HG02938 (cell line): ENCODE data around the gene PARVB.

ENCODE experiments used
- ATAC-seq: cut with Tn5 transposase; IDR thresholded peaks from one replicate; pipeline ENCODE4 v1.9.1; 2021; ENCODE audit warnings: mild to moderate bottlenecking, moderate library complexity; ENCODE audit not compliant: unreplicated experiment

The PARVB gene

DNA sequence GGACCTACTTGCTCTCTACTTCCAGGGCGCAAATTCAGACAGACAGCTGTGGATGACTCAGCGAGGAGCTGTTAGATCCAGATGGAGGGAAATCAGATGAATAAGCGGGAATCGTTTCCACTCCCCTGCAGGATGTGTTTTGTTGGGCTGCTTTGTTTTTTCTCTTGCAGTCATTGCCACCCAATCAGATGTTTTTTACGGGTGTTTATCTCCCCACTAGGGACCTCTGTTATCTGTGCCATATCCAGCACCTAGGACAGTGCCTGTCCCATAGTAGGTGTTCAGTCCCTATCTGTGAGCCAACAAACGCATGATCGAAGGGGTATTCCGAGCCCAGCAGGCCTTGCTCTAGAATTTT, 105.5 kb downstream of the PARVB start:
- no peak for ATAC-seq

- no peak for ATAC-seq
These were observed 106.1 kb downstream of the PARVB start for GRCh38 chr22:44130076-44130711.

DNA sequence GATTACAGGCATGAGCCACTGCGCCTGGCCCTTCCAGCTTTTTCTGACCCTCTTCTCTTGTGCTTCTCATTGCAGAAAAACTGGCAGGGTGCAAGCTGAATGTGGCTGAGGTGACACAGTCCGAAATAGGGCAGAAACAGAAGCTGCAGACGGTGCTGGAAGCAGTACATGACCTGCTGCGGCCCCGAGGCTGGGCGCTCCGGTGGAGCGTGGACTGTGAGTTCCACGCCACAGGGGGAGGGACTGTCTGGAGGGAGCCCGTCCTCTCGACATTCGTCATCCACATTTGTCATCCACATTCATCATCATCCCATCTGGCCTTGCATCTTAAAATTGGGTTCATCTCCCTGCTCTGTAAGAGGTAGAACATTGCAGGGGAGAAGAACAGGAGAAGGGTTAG, 107.3 kb downstream of the PARVB start:
- no peak for ATAC-seq

GRCh38 chr22:44131989-44132685, 108.0 kb downstream of the PARVB start:
- no peak for ATAC-seq

DNA sequence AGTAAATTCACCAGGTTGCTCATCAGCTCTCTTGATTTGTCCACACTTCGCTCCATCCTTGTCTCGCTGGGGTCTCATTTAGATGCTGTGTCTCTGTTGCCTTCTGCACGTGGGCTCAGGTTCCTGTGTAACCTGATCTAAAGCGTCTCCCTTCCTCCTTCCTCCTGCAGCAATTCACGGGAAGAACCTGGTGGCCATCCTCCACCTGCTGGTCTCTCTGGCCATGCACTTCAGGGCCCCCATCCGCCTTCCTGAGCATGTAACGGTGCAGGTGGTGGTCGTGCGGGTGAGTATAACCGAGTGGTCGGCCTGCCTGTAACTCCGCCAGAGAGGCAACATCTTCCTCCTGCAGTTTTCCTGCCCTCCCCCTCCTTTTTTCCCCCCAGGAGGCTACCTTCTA, 108.6 kb downstream of the PARVB start:
- ATAC-seq, result no peak

DNA sequence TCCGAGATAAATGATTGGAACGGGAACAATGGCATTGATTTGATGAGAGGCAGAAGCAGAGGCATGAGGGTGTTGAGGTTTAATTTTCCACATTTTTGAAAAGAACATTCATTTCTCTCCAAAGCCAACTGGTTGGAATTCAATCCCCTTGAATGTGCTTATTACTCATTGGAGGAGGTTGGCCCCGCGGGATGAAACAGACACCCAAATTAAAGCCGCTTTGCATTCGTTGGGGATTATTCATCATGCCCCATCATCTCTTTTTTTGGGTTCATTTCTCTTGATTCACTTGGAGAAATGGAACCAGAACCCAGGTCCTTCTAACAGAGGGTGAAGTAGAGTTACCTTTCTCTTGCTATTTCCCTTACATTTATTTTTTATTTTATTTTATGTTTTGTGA, 109.1 kb downstream of the PARVB start:
- ATAC-seq, result no peak

GRCh38 chr22:44133901-44134571, 109.9 kb downstream of the PARVB start:
- no peak for ATAC-seq

DNA sequence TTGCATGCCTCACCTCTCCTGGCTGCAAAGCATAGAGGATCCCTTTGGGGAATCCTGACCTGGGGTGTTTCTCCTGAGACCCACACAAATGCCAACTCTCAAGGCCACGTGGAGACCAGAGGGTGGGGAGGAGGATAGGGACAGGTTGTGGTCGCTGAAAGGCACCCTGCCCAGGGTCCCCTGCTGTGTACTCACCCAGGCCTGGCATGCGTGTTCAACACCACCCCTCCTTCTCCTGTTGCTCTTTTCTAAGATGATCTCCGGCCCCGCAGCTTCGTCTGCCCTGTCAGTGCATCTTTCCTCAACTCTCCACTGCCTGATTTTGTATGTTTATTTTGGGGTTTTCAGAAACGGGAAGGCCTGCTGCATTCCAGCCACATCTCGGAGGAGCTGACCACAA, 112.0 kb downstream of the PARVB start:
- no peak for ATAC-seq

- no peak for ATAC-seq
These were observed 112.7 kb downstream of the PARVB start for GRCh38 chr22:44136786-44137185.

GRCh38 chr22:44137415-44137814, 113.3 kb downstream of the PARVB start:
- ATAC-seq, result no peak

- ATAC-seq, result no peak
These were observed 115.7 kb downstream of the PARVB start for GRCh38 chr22:44139773-44140172.

- ATAC-seq, result no peak
These were observed 118.5 kb downstream of the PARVB start for GRCh38 chr22:44142421-44143104.

- ATAC-seq, result no peak
These were observed 119.0 kb downstream of the PARVB start for GRCh38 chr22:44143105-44143474.

- no peak for ATAC-seq
These were observed 119.5 kb downstream of the PARVB start for GRCh38 chr22:44143579-44143978.

DNA sequence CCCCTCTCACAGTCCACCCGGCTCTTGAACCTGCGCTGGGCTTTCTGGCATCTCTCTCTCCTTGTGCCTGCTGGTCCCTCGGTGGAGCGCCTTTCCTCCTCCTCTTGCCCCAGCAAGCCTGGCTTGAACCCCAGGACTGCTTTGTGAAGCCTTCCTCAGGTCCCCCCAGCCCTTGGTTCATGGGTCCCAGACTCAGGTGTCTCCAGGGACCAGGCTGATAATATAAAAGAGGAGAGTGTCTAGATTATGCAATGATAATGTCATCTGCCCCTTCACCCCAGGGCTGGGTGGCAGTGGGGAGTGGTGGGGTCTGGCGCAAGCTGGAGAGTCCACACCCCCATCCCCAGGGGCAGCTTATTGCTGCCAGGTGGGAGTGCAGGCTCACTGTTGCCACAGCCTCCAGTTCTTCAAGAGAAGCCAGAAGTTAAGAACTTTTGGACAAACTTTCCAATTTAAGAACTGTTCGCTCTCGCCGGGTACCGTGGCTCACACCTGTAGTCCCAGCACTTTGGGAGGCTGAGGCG, 120.0 kb downstream of the PARVB start:
- no peak for ATAC-seq

- no peak for ATAC-seq
These were observed 121.4 kb downstream of the PARVB start for GRCh38 chr22:44145544-44145943.

GRCh38 chr22:44146088-44146861, 122.2 kb downstream of the PARVB start:
- no peak for ATAC-seq

GRCh38 chr22:44147008-44147645, 123.0 kb downstream of the PARVB start:
- no peak for ATAC-seq

- ATAC-seq, result no peak
These were observed 123.9 kb downstream of the PARVB start for GRCh38 chr22:44147821-44148574.

DNA sequence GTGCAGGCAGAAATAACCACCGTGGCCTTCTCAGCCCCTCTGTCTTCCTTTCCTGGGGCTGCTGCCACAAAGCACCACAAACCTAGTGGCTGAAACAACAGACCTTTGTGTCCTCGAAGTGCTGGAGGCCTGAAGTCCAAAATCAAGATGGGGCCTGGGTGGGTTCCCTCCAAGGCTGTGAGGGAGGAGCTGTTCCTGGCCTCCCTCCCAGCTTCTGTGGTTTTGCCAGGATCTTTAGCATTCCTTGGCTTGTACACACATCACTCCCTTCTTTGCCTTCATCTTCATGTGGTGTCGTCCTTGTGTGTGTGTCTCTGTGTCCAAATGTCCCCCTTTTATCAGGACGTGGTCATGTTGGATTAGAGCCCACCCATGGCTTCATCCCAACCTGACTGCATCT, 127.6 kb downstream of the PARVB start:
- no peak for ATAC-seq
